Measurements from ENCODE around the gene TREML2. TPM values are rescaled to one million over a fixed set of nuclear protein-coding genes. Genes with fewer than 3 reads are reported as not detected.

The TREML2 gene
- total RNA-seq, 1 experiment from 2014 or later: not detected

- no peak for ATAC-seq
Observed at GRCh38 chr6:41153451-41153850, 47.5 kb downstream of the TREML2 start.

GRCh38 chr6:41150671-41151070 lies 50.3 kb downstream of the TREML2 start:
- CTCF ChIA-PET: no interaction called here

More at GRCh38 chr6:41153451-41153850, 47.5 kb downstream of the TREML2 start:
- Histone ChIP-seq H3K27ac (ENCODE audit: low read depth, low read length) (no peak overlapping the region), H3K4me2 (ENCODE audit: low read length) (no peak overlapping the region), H3K4me1 (ENCODE audit: control insufficient read depth in 1 of 2, insufficient read depth in 2 of 2, low read length in 2 of 2) (no peaks in the 10 kb centered on the region), H3K9ac (ENCODE audit: low read length) (no peak overlapping the region), H2AFZ (ENCODE audit: low read depth, low read length, poor library complexity, severe bottlenecking) (no peak overlapping the region), H3K9me3 (ENCODE audit: control insufficient read depth in 1 of 2, insufficient read depth in 1 of 2, low read depth in 1 of 2, low read length in 2 of 2) (no peaks in the 10 kb centered on the region), H3K79me2 (ENCODE audit: insufficient read depth, low read length) (no peaks in the 10 kb centered on the region), H3K27me3 (ENCODE audit: insufficient read depth, low read length) (peaks cover 9% of the 10 kb centered on the region; the same call in 1 of the 2 replicates), H3K4me3 (replicated peaks in 1 of 2; ENCODE audit: low read depth in 1 of 2, low read length in 2 of 2) (no peak overlapping the region), H3K9me2 (ENCODE audit: insufficient read depth) (no peaks in the 10 kb centered on the region), H4K20me1 (ENCODE audit: insufficient read depth) (no peaks in the 10 kb centered on the region), H3K36me3 (ENCODE audit: control insufficient read depth in 1 of 2, insufficient read depth in 2 of 2, low read length in 2 of 2) (no peaks in the 10 kb centered on the region)
- TF ChIP-seq EZH2phosphoT487 (IDR thresholded peaks at IDR 0.05; ENCODE audit: borderline replicate concordance): no peak
- TF ChIP-seq ATF3 (IDR thresholded peaks at IDR 0.05): no peak
- TF ChIP-seq CBX3 (IDR thresholded peaks at IDR 0.05; ENCODE audit: low read depth): no peak
- TF ChIP-seq JUND (IDR thresholded peaks at IDR 0.05): no peak
- TF ChIP-seq SIN3A (IDR thresholded peaks at IDR 0.05; ENCODE audit: low read depth): no peak
- TF ChIP-seq TCF7L2 (IDR thresholded peaks at IDR 0.05; ENCODE audit: borderline replicate concordance, extremely low read depth, insufficient read depth, insufficient read length): no peak
- intact Hi-C loops (cut with micrococcal nuclease): no loop called here
- ChIA-PET POLR2A (no interaction called here), RAD21 (ENCODE audit: low non-redundant PET in 1 of 2, low total read pairs in 2 of 2, uncharacterized antibody in 2 of 2, unreplicated experiment in 2 of 2) (no interaction called here), CTCF (no interaction called here)
- no TSS peak for BruUV-seq (replicated peaks)
- DNase-seq (ENCODE audit: low read depth, low spot score): no peak

More at GRCh38 chr6:41150671-41151070, 50.3 kb downstream of the TREML2 start:
- RAD21 ChIA-PET (ENCODE audit: low non-redundant PET in 1 of 2, low total read pairs in 2 of 2, uncharacterized antibody in 2 of 2, unreplicated experiment in 2 of 2): no interaction called here
- POLR2A ChIA-PET: no interaction called here
- ATAC-seq (no peak; the same call in 1 of the 2 replicates), DNase-seq (ENCODE audit: low read depth, low spot score) (no peak)
- no peak overlapping the region for H3K27ac ChIP-seq (ENCODE audit: low read depth, low read length)
- peaks cover 4% of the 10 kb centered on the region; the same call in 1 of the 2 replicates for H3K27me3 ChIP-seq (ENCODE audit: insufficient read depth, low read length)
- H3K4me2 ChIP-seq (ENCODE audit: low read length): no peak overlapping the region
- no peaks in the 10 kb centered on the region for H3K79me2 ChIP-seq (ENCODE audit: insufficient read depth, low read length)
- H3K9me2 ChIP-seq (ENCODE audit: insufficient read depth): no peaks in the 10 kb centered on the region
- no peak for TF ChIP-seq FOSL1 (IDR thresholded peaks at IDR 0.05; ENCODE audit: low read depth)
- no peak for TF ChIP-seq SIN3A (IDR thresholded peaks at IDR 0.05; ENCODE audit: low read depth)
- no peak for TF ChIP-seq ZNF274 (IDR thresholded peaks at IDR 0.05; ENCODE audit: low read depth, low read length)
- TF ChIP-seq EGR1 (IDR thresholded peaks at IDR 0.05; ENCODE audit: low read depth): no peak
- TF ChIP-seq JUND (IDR thresholded peaks at IDR 0.05): no peak
- TF ChIP-seq REST (IDR thresholded peaks at IDR 0.05; ENCODE audit: low read depth): no peak
- TF ChIP-seq POLR2A (IDR thresholded peaks at IDR 0.05; ENCODE audit: borderline replicate concordance, extremely low read depth, insufficient read depth, insufficient read length): no peak
- no peak for TF ChIP-seq MAX (IDR thresholded peaks at IDR 0.05)
- TF ChIP-seq CEBPB (IDR thresholded peaks at IDR 0.05; ENCODE audit: low read depth): no peak
- BruUV-seq (replicated peaks): no TSS peak
- H3K4me1 ChIP-seq (ENCODE audit: control insufficient read depth in 1 of 2, insufficient read depth in 2 of 2, low read length in 2 of 2): no peaks in the 10 kb centered on the region
- H3K9ac ChIP-seq (ENCODE audit: low read length): no peak overlapping the region
- intact Hi-C loops (cut with micrococcal nuclease): no loop called here
- no peak overlapping the region for H3K4me3 ChIP-seq (replicated peaks in 1 of 2; ENCODE audit: low read depth in 1 of 2, low read length in 2 of 2)
- no peaks in the 10 kb centered on the region for H3K9me3 ChIP-seq (ENCODE audit: control insufficient read depth in 1 of 2, insufficient read depth in 1 of 2, low read depth in 1 of 2, low read length in 2 of 2)
- no peaks in the 10 kb centered on the region for H3K36me3 ChIP-seq (ENCODE audit: control insufficient read depth in 1 of 2, insufficient read depth in 2 of 2, low read length in 2 of 2)
- no peaks in the 10 kb centered on the region for H4K20me1 ChIP-seq (ENCODE audit: insufficient read depth)
- H2AFZ ChIP-seq (ENCODE audit: low read depth, low read length, poor library complexity, severe bottlenecking): no peak overlapping the region
